AG10803 (cell line): Measurements from ENCODE around the gene TP73.

Source experiments
- DNase-seq: peaks from one replicate; pipeline ENCODE4 v3.0.0; 2010; ENCODE audit warnings: low read depth
- H3K4me3 ChIP-seq: 2 replicates; pipeline ENCODE4 v1.5.1; 2011; ENCODE audit warnings: mild to moderate bottlenecking, low read length, control low read depth
- TF ChIP-seq, protein P1 (sequence below): conservative IDR thresholded peaks from 2 replicates; pipeline ENCODE4 v1.5.1; 2011; ENCODE audit warnings: mild to moderate bottlenecking, low read length, control low read depth, inconsistent platforms

Gene TP73

DNA sequence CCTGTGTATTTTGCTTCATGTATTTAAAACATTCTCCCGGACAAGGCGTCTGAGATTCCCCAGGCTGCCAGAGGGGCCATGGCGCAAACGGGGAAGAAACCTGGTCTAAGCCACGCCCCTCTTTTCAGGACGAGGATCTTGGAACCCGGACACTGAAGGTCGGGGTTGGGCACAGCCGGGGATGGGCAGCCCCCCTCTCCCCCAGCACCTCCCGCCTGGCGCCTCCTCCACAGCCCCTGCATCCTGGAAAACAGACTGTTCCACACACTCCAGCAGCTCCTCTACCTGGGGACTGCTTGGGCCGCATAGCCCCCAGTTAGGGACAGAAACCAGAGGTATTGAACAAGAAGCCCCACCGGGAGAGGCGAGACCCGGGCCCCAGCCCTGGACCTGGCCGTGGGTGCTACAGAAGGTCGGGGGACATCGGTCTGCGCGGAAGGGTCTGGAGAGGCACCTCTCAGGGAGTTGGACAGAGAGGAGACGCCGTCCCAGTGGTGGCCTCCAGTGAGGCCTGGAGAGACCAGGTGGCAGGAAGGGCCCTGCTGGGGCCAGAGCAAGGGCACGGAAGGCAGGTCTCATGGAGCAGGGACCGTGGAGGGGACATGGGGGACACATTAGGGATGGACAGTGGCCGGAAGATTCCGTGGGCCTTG lies 5.4 kb downstream of the TP73 start:
- H3K4me3 ChIP-seq, result no peak overlapping the region
- DNase-seq, result no peak
- TF ChIP-seq, protein P1, sequence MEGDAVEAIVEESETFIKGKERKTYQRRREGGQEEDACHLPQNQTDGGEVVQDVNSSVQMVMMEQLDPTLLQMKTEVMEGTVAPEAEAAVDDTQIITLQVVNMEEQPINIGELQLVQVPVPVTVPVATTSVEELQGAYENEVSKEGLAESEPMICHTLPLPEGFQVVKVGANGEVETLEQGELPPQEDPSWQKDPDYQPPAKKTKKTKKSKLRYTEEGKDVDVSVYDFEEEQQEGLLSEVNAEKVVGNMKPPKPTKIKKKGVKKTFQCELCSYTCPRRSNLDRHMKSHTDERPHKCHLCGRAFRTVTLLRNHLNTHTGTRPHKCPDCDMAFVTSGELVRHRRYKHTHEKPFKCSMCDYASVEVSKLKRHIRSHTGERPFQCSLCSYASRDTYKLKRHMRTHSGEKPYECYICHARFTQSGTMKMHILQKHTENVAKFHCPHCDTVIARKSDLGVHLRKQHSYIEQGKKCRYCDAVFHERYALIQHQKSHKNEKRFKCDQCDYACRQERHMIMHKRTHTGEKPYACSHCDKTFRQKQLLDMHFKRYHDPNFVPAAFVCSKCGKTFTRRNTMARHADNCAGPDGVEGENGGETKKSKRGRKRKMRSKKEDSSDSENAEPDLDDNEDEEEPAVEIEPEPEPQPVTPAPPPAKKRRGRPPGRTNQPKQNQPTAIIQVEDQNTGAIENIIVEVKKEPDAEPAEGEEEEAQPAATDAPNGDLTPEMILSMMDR, result no peak

GRCh38 chr1:3658231-3658615 lies 5.9 kb downstream of the TP73 start:
- TF ChIP-seq, protein P1, result no peak
- H3K4me3 ChIP-seq, result no peak overlapping the region
- no peak for DNase-seq

GRCh38 chr1:3659093-3659492 lies 6.8 kb downstream of the TP73 start:
- TF ChIP-seq, protein P1, result no peak
- no peak overlapping the region for H3K4me3 ChIP-seq
- no peak for DNase-seq

DNA sequence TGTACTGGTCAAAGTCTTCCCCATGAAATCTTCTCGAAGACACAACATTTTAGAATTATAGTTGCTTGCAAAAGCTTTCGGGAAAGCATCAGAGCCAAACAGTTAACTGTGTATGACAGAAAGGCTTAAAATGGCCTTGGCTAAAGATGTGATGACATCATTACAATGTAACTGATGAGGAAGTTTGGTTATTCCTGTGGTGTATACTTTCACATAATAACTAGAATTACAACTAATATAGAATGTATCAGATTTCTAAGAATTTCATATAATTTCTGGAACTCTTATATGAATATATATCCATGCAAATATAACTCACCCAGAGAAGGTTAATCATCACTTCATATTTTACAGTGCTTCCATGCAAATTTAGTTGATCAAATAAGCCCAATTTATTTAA lies 8.4 kb downstream of the TP73 start:
- H3K4me3 ChIP-seq, result no peak overlapping the region
- no peak for DNase-seq
- TF ChIP-seq, protein P1, result no peak

DNA sequence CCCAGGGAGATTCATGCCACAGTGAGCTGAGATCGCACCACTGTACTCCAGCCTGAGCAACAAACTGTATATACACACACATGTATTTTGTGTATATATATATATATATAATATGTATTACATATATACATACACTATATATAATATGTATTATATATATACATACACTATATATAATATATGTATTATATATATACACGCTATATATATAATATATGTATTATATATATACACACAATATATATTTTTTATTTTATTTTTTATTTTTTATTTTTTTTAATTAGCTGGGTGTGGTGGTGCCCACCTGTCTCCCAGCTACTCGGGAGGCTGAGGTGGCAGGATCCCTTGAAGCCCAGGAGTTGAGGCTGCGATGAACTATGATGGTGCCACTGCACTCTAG lies 9.3 kb downstream of the TP73 start:
- TF ChIP-seq, protein P1, result no peak
- no peak for DNase-seq
- H3K4me3 ChIP-seq, result no peak overlapping the region

DNA sequence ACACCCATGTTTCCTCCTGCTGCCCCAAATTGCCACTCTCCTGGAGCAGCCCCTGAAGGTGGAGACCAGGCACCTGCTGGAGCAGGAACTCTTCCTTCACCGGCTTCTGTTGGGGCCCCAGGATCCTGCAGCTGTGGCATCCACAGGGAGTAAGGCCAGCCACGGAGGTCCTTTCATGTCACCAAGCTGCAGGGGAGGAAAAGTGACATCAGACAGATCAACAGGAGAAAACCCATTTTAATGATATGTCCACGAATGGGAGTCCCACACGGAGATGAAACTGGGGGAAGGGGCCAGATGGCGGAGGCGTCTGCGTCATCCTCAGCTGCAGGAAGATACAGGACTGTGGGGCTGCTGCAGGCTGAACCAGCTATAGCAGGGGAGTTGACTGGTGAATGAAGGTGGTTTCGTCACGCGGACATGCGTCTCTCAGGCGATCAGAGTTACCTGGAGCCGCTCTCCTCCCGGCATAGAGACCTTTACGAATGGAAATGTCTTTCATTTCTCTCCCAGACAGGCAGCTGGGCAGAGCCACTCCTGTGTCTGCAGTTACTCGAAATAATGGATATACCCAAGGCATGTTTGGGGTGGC lies 9.9 kb downstream of the TP73 start:
- TF ChIP-seq, protein P1, result no peak
- H3K4me3 ChIP-seq, result no peak overlapping the region
- no peak for DNase-seq

- no peak overlapping the region for H3K4me3 ChIP-seq
- TF ChIP-seq, protein P1, result no peak
- no peak for DNase-seq
These were observed 11.8 kb downstream of the TP73 start for GRCh38 chr1:3663999-3664699.
